Skeletal muscle satellite cell (primary cell): ENCODE results near the gene TRPM1.
A peak's percentile ranks its signal among the peaks of the same experiment; 100 is the strongest.

Source experiments
- H3K27me3 ChIP-seq: 2 replicates; pipeline ENCODE4 v1.7.0; 2013; ENCODE audit warnings: low read length; ENCODE audit not compliant: control insufficient read depth, insufficient read depth
- H3K36me3 ChIP-seq: 2 replicates; pipeline ENCODE4 v1.7.0; 2013; ENCODE audit warnings: mild to moderate bottlenecking, control low read depth, low read length; ENCODE audit not compliant: insufficient read depth
- H3K4me1 ChIP-seq: 2 replicates; pipeline ENCODE4 v1.7.0; 2013; ENCODE audit warnings: low read length; ENCODE audit not compliant: control insufficient read depth, insufficient read depth
- H3K4me2 ChIP-seq: 2 replicates; pipeline ENCODE4 v1.7.0; 2013; ENCODE audit warnings: mild to moderate bottlenecking, low read length
- H3K4me3 ChIP-seq: 2 replicates; pipeline ENCODE4 v1.7.0; 2013; ENCODE audit warnings: low read length
- H3K9ac ChIP-seq: 2 replicates; pipeline ENCODE4 v1.7.0; 2013; ENCODE audit warnings: mild to moderate bottlenecking, low read depth, low read length, moderate library complexity
- H3K9me3 ChIP-seq: replicated peaks from 2 replicates; pipeline ENCODE4 v1.7.0; 2013; ENCODE audit warnings: mild to moderate bottlenecking, control low read depth, low read length

TRPM1 gene

DNA sequence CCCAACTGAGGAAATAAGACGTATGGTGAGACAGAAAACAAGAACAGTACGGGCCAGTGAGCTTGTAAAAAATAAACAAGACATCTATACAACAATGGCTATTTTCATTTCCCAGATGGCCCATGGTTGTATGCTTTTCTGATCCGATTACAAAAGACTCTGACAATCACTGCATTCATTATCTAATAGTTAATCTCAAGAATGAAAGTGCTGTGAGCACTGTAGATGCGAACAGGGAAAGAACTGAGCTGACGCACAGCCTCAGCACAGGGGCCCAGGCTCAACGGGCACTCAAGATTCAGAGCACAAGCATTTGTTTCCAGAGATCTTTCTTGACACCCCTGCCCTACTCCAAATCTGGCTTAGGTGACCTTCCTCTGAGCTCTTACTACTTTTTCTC lies 117.0 kb downstream of the TRPM1 start:
- Histone ChIP-seq H3K27me3 (no peaks in the 10 kb centered on the region), H3K9me3 (no peaks in the 10 kb centered on the region), H3K4me3 (no peak overlapping the region), H3K9ac (no peak overlapping the region), H3K4me1 (peaks cover 16% of the 10 kb centered on the region), H3K4me2 (peak overlapping the region; percentile 21), H3K36me3 (peaks cover 30% of the 10 kb centered on the region)

DNA sequence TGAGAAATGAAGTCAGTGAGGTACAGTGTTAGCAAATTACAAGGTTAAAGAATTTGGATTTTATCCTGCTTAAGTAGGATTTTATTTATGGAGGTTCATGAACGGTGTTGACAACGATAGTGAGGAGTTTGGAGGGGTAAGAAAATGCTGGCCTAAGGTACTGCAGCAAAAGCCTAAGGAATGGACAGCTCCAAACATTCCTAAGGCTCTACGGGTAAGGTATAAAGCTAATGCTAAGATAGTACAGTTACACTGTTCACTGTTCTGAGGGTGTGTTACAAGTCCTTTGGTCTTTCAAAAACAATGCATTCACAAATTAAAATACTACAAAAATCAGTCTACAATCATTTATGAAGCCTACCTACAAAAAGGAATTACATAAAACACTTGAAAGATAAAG lies 117.4 kb downstream of the TRPM1 start:
- peaks cover 13% of the 10 kb centered on the region for H3K4me1 ChIP-seq
- H3K27me3 ChIP-seq, result no peaks in the 10 kb centered on the region
- no peak overlapping the region for H3K9ac ChIP-seq
- no peak overlapping the region for H3K4me3 ChIP-seq
- peaks cover 30% of the 10 kb centered on the region for H3K36me3 ChIP-seq
- no peak overlapping the region for H3K4me2 ChIP-seq
- H3K9me3 ChIP-seq, result no peaks in the 10 kb centered on the region

DNA sequence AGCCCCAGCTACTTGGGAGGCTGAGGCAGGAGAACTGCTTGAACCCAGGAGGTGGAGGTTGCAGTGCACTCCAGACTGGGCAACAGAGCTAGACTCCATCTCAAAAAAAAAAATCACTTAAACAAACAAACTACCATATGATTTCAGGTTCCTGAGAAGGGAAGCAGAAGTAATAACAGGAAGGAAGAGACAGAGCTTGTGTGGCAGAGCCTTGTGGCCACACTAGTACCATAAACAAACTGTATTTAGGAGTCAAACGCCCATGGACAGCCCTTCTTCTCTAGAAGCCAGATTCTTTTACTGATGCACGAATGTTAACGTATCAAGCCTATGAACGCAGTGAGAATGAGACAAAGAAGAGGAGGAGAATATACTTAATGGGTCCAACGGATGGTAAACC lies 122.1 kb downstream of the TRPM1 start:
- Histone ChIP-seq H3K36me3 (peaks cover 30% of the 10 kb centered on the region), H3K4me2 (no peak overlapping the region), H3K9me3 (no peaks in the 10 kb centered on the region), H3K4me3 (no peak overlapping the region), H3K4me1 (no peaks in the 10 kb centered on the region), H3K9ac (no peak overlapping the region), H3K27me3 (no peaks in the 10 kb centered on the region)

DNA sequence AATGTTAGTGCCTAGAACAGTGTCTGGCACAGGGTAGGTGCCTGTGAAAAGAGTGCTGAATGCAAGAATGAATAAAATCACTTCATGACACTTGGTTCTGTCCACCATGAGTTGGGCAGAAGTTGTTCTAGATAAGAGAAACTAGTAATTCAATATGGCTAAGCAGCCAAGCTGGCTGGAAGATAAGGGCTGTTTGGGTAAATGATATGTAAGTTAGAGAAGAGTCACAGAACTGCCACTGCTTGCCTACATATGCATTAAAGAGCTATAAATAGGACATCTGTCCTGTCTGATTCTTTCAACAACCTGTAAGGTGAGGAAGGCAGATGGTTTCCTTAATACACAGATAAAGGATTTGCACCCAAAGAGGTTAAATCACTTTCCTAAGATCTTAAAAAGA lies 123.2 kb downstream of the TRPM1 start:
- H3K9me3 ChIP-seq, result no peaks in the 10 kb centered on the region
- H3K36me3 ChIP-seq, result peaks cover 41% of the 10 kb centered on the region
- H3K9ac ChIP-seq, result no peak overlapping the region
- H3K4me2 ChIP-seq, result no peak overlapping the region
- no peaks in the 10 kb centered on the region for H3K4me1 ChIP-seq
- H3K27me3 ChIP-seq, result no peaks in the 10 kb centered on the region
- no peak overlapping the region for H3K4me3 ChIP-seq

DNA sequence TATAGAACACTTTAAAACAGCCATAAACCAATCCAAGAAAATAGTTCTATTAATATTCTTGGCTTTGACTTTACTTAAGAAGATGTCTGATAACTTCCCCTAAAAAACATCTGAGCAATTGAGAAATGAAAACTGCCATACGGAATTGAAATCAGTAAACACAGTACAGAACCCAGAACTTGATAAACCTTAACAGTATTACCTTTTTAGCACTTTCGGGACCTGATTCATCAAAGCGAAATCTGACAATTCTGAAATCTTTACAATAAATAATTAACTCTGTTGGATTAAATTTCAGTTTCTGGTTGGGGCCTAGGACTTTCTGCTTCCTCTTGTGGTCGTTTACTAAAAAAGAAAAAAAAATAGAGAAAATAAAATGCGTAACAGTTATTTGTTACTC lies 127.4 kb downstream of the TRPM1 start:
- Histone ChIP-seq H3K36me3 (peaks cover 34% of the 10 kb centered on the region), H3K4me1 (peaks cover 3% of the 10 kb centered on the region)

DNA sequence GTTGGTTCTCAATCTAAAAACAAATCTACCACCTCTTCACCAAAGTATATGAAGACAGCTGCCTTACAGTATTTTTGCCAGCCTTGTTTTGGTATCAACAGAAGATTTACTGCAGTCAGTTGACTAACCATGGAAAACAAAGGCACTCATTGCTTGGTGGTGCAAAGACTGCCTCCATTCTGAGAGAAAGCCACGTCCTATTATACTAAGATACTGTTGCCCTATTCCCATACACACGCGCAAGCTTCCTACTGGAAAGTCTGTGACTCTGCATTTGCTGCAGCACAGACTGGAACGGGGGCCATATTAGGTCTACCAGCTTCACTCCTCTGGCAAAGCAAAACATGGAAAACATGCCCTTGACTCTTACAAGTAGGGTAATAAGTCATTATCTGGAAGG lies 128.1 kb downstream of the TRPM1 start:
- Histone ChIP-seq H3K36me3 (peaks cover 34% of the 10 kb centered on the region), H3K4me2 (no peak overlapping the region), H3K4me1 (peaks cover 3% of the 10 kb centered on the region), H3K4me3 (no peak overlapping the region), H3K27me3 (no peaks in the 10 kb centered on the region), H3K9ac (no peak overlapping the region), H3K9me3 (no peaks in the 10 kb centered on the region)

More for the DNA sequence above, 127.4 kb downstream of the TRPM1 start:
- H3K27me3 ChIP-seq, result no peaks in the 10 kb centered on the region
- no peaks in the 10 kb centered on the region for H3K9me3 ChIP-seq
- no peak overlapping the region for H3K4me2 ChIP-seq
- H3K4me3 ChIP-seq, result no peak overlapping the region
- no peak overlapping the region for H3K9ac ChIP-seq

DNA sequence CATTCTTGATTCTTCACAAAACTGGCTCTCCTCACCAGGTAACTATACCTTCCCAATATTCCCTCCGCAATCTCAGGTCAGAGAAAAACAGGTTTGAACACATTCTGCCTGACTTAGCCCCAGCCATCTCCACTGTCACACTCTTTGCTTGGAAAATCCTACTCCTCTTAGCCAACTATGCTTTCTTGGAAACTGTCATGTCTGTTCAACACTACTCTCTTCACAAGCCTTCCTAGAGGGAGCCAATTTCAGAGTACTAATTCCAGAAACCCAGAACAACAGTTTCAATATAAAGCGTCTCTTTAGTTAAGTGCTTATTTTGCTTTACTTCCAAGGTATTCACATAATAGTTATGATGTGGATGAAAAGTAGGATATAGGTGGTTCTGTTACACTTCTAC lies 131.8 kb downstream of the TRPM1 start:
- H3K27me3 ChIP-seq, result no peaks in the 10 kb centered on the region
- H3K4me3 ChIP-seq, result no peak overlapping the region
- H3K36me3 ChIP-seq, result peaks cover 42% of the 10 kb centered on the region
- no peak overlapping the region for H3K4me2 ChIP-seq
- no peak overlapping the region for H3K9ac ChIP-seq
- H3K4me1 ChIP-seq, result peaks cover 3% of the 10 kb centered on the region
- H3K9me3 ChIP-seq, result no peaks in the 10 kb centered on the region

DNA sequence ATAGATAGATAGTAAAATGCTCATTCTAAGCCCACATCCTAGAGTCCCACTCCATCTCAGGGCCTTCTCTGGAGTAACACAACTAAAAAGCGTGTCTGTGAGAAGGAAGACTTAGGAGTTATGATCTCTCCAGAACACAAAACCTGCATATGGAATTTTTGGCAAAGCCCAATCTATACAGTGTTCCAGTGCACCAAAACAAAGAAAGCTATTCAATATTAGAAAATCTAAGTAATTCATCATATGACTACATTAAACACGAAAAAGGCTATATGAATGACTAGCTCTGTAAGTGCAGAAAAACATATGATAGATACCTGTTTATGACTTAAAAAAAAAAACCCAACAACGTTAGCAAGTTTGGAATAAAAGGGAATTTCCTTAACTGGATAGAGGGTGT lies 137.8 kb downstream of the TRPM1 start:
- Histone ChIP-seq H3K9me3 (no peaks in the 10 kb centered on the region), H3K36me3 (peaks cover 40% of the 10 kb centered on the region), H3K4me1 (no peaks in the 10 kb centered on the region), H3K27me3 (no peaks in the 10 kb centered on the region), H3K4me2 (no peak overlapping the region), H3K9ac (no peak overlapping the region), H3K4me3 (no peak overlapping the region)

DNA sequence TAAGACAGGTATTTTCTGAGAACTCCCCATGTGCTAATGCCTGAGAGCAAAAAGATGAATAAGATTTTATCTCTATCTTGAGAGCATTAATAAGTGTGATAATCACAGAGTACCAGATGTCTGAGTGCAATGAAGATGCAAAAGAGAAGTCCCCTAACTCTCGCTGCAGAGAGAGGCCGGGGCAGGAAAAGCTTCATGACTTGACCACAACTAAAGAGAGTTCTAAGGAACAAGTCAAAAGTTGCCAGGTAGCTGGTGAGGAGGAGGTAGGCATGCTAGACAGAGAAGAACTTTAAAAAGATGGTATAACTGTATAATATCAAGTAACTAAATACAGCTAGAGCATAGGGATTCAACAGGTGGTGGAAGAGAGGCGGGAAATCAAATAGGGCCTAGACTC lies 138.9 kb downstream of the TRPM1 start:
- H3K4me1 ChIP-seq, result no peaks in the 10 kb centered on the region
- no peaks in the 10 kb centered on the region for H3K9me3 ChIP-seq
- H3K27me3 ChIP-seq, result no peaks in the 10 kb centered on the region
- no peak overlapping the region for H3K4me3 ChIP-seq
- no peak overlapping the region for H3K4me2 ChIP-seq
- no peak overlapping the region for H3K9ac ChIP-seq
- H3K36me3 ChIP-seq, result peaks cover 48% of the 10 kb centered on the region

DNA sequence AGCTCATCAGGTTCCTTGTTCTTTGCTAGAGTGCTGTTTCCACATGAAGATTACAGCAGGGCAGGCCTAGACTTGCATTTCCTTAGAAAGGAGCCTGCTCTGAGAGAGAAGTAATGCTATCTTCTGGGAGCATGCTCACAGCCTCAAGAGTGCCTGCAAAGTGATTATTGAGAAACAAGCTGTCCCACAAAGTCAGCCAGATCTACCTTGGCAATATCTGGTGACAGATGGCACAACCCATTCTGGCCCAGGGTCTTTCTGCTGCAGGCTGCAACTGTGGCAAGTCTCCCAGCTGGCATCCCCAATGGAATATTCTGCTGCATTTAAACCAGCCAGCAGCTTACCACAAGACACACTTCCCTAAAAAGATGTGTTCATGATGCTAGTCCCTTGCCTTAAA lies 139.4 kb downstream of the TRPM1 start:
- no peak overlapping the region for H3K9ac ChIP-seq
- H3K27me3 ChIP-seq, result no peaks in the 10 kb centered on the region
- no peak overlapping the region for H3K4me2 ChIP-seq
- no peaks in the 10 kb centered on the region for H3K9me3 ChIP-seq
- peaks cover 46% of the 10 kb centered on the region for H3K36me3 ChIP-seq
- no peak overlapping the region for H3K4me3 ChIP-seq
- H3K4me1 ChIP-seq, result no peaks in the 10 kb centered on the region

DNA sequence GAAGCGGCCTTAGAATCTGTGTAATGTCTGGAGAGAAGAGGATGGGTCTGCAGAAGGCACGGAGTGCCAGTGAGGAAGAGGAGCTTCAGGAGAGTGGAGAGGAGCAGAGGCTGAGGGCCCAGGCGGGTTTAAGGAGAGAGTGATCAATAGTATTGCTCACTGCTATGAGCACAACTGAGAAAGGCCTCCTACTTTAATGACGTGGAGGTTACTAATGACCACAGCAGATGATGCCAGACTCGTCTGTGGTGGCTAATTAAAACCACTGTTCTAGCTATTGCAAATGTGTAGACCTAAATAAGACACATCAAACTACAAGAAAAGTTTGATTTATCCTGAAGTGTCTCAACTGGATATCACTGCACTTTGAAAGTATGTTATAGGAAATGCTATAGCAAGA lies 143.3 kb downstream of the TRPM1 start:
- peaks cover 15% of the 10 kb centered on the region for H3K4me1 ChIP-seq
- H3K9me3 ChIP-seq, result no peaks in the 10 kb centered on the region
- peaks cover 34% of the 10 kb centered on the region for H3K36me3 ChIP-seq
- no peak overlapping the region for H3K4me2 ChIP-seq
- H3K9ac ChIP-seq, result no peak overlapping the region
- H3K27me3 ChIP-seq, result no peaks in the 10 kb centered on the region
- H3K4me3 ChIP-seq, result no peak overlapping the region

DNA sequence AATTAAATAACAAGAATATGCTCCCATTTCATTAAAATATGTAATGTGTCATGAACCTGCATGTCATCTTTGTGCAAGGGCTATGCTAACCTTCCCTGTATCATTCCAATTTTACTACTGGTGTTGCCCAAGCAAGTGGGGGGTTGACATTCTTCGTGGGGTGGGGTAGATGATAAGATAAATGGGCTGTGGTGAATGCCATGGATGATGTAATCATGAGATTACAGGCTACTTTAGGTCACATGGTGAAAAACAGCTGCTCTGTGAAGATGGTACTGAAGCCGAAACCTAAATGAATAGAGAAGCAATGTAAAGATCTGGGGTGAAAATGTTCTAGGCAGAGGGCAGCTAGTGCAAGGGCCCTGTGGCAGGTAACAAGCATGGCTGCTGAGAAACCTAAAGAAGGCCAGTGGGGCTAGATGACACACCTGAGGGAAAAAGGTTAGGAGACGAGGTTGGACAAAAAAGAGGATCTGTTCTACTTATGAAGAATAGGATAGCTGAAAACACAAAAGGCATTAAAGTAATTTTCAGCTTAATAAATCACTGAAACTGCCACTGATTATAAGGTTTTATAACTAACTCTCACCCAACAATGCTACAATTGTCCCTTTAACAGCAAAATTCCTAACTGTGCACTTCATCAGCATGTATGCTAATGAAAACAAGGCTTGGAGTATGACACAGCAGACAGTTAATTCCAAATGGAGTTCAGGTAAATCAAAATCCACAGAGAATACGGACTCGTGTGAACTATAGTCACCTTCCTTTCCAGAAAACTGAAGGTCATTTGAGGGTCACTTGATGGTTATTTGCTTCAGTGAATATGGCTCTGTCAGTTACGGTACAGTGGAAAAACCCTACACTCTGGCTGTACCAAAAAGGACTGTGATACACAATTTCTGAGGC lies 145.1 kb downstream of the TRPM1 start:
- Histone ChIP-seq H3K9me3 (no peaks in the 10 kb centered on the region), H3K36me3 (peaks cover 41% of the 10 kb centered on the region), H3K4me3 (no peak overlapping the region), H3K4me1 (peaks cover 15% of the 10 kb centered on the region), H3K27me3 (no peaks in the 10 kb centered on the region), H3K9ac (no peak overlapping the region), H3K4me2 (no peak overlapping the region)
